IPS-11a (cell line): ENCODE data around the gene FAM136A.
"Not testable (repeated sequence)": the region's sequence is repeated elsewhere in the genome, so short reads cannot be mapped to it uniquely, and the experiment has no call there.

Source experiments
- H3K4me3 ChIP-seq: one replicate; pipeline ENCODE4 v1.5.1; 2013; ENCODE audit warnings: low read depth, low read length, control low read depth

Gene FAM136A

GRCh38 chr2:70300771-70301343, 1.0 kb downstream of the FAM136A start:
- peak overlapping the region; percentile 85 for H3K4me3 ChIP-seq

DNA sequence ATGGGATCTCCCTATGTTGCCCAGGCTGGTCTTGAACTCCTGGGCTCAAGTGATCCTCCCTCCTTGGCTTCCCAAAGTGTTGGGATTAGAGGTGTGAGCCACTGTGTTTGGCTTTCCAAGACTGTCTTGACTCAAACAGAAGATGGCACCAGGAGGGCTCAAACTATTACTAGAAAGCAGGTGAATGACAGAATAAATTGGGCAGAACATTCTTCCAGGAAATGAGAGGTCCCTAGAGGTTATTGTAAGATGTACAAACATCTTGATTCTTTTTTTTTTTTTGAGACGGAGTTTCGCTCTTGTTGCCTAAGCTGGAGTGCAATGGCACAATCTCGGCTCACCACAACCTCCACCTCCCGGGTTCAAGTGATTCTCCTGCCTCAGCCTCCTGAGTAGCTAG, 4.0 kb downstream of the FAM136A start:
- H3K4me3 ChIP-seq: not testable (repeated sequence)

DNA sequence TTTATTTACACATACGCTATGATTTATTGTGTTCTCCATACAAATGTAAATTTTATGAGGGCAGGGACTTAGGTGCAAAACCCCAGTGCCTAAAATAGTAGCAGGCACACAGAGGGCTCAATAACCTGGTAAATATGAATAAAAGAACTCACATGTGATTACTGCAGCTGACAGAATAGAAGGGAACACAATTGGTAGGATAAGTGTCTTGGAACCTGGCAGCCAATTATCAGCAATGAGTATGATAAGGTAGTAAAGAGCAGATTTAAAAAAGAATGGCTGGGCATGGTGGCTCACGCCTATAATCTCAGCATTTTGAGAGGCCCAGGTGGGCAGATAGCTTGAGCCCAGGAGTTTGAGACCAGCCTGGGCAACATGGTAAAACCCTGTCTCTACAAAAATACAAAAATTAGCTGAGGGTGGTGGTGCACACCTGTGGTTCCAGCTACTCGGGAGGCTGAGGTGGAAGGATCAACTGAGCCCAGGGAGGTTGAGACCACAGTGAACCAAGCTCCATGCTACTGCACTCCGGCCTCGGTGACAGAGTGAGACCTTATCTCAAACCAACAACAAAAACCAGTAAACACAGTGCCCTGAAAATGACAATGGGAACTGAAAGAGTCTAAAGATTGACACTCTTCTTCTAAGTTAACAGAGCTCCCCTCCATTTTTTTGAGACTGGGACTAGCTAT, 18.2 kb downstream of the FAM136A start:
- H3K4me3 ChIP-seq: no peak overlapping the region

- H3K4me3 ChIP-seq: no peak overlapping the region
Measured at GRCh38 chr2:70282439-70282838, 19.4 kb downstream of the FAM136A start.

GRCh38 chr2:70280242-70280798, 21.5 kb downstream of the FAM136A start:
- no peak overlapping the region for H3K4me3 ChIP-seq

DNA sequence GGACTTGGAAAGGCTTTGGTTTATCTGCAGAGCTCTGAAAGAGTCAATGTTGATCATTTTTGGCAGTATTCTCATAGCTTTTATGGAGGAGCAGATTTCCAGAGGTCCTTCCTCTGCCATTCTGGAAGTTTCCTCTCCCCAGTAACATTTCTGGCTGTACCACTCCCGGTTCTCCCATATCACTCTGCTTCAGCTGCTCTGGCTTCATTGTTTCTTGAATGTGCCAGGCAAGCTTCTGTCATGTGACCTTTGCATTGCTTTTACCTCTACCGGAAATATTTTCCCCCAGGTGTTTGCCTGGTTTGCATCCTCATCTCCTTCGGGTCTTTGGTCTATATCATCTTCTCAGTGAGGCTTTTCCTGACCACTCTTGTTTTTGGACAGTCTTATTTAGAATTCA, 31.5 kb downstream of the FAM136A start:
- no peak overlapping the region for H3K4me3 ChIP-seq

DNA sequence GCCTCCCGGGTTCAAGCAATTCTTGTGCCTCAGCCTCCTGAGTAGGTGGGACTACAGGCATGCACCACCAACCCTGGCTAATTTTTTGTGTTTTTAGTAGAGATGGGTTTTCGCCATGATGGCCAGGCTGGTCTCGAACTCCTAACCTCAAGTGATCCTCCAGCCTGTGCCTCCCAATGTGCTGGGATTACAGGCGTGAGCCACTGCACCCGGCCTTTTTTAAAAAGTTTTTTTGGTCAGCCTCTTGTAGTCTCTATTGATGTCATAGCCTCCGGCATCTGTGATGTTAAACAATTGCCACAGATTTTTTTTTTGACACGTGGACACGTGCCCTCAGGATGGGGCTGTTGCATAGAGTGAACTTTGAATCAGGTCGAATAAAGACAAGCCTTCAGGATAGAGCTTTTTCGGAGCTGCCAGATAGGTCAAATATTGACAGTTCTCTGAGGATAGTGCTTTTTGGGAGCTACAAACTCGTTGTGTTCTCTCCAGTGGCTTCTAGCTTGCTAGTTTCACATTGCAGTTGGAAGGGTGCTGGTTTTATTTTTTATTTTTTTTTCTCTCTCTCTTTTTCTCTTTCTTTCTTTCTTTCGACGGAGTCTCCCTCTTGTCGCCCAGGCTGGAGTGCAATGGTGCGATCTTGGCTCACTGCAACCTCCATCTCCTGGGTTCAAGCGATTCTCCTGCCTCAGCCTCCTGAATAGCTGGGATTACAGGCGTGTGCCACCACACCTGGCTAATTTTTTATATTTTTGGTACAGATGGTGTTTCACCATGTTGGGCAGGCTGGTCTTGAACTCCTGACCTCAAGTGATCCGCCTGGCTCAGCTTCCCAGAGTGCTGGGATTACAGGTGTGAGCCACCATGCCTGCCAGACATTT, 32.2 kb downstream of the FAM136A start:
- not testable (repeated sequence) for H3K4me3 ChIP-seq

DNA sequence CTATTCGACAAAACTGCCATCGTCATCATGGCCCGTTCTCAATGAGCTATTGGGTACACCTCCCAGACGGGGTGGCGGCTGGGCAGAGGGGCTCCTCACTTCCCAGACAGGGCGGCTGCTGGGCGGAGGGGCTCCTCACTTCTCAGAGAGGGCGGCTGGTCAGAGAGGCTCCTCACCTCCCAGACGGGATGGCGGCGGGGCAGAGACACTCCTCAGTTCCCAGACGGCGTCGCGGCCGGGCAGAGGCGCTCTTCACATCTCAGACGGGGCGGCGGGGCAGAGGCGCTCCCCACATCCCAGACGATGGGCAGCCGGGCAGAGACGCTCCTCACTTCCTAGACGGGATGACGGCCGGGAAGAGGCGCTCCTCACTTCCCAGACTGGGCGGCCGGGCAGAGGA, 34.9 kb downstream of the FAM136A start:
- H3K4me3 ChIP-seq: not testable (repeated sequence)

- H3K4me3 ChIP-seq: no peak overlapping the region
Measured at GRCh38 chr2:70261501-70261900, 40.4 kb downstream of the FAM136A start.

- peak overlapping the region; percentile 71 for H3K4me3 ChIP-seq
Measured at GRCh38 chr2:70258532-70258875, 43.4 kb downstream of the FAM136A start.

DNA sequence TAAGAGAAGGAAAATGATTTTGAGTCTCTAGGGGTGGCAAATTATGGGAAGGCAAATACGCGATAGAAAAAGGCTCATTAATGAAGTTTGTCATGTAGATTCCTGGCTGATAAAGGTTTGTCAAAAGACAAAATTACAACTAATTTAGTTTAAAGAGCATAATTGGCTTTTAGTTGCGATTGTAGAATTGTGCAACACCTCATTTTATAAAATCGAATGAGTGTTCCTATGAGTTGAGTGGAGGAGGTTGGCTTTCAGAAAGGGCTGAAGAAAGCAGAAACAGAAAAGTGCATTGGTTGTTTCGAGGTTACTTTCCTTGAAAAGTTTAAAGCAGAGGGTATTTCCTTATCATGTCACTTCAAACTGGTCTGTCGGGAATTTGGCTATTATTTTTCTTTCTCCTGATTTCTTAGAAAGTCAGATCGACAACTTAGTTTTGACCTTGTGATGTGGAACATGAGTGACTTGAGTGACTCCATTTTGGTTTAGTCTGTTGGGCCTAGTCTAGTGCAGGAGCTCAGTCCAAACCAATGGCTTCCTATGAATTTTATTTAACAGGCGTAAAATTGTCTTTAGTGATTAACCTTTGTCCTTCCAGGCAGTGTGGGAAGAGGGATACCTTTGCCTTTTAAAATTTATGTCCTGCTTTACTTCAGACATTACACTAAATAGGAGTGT, 46.1 kb downstream of the FAM136A start:
- H3K4me3 ChIP-seq: no peak overlapping the region

- no peak overlapping the region for H3K4me3 ChIP-seq
Measured at GRCh38 chr2:70250434-70250833, 51.4 kb downstream of the FAM136A start.

- peak within 1 kb of the TSS; percentile 92 for H3K4me3 ChIP-seq
Measured at GRCh38 chr2:70248181-70248847, 53.6 kb downstream of the FAM136A start, which contains the start of gene TIA1. TIA1 (minus strand) TSS chr2:70248628; CDS start chr2:70248430, 198 bp downstream.

DNA sequence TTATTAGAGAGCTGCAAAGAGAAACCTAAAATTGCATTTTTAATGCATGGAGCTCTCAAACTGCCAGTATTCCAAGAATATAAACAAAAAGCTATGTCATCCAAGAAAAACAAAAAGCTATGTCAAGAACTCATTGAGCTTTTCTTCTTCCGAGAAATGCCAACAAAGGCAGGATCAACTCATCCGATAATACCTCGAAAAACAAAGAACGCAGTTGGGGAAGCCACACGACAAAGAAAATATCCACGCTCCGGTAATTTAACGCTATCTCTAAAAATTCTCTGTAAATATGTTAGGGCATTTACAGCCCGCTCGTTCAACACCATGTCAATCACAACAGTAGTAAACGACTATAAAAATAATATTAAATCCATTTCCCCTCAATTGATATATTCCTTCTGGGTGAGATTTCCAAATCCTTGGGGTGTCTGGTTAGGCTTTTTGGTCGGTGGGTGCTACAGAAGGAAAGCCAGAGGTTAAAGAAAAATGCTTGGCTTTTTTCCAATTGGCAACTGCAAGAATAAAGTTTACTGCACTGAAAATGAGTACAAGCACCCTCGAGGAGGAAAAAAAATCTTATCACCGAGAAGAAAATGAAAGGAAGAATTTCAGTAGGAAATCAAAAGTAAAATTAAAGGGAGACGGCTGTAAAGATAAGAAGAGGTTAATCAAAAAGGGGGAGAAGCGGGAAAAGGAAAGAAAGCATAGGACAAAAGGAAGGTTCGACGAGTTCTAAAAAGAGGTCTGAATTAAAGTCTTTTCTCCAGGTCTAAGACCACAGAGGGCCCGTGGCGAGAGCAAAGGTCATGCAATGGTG, 54.3 kb downstream of the FAM136A start:
- peak overlapping the region; percentile 92 for H3K4me3 ChIP-seq
